ENCODE data around the gene POLR1F. TPM values are rescaled to one million over a fixed set of nuclear protein-coding genes. Genes with fewer than 3 reads are reported as not detected.
A peak's percentile ranks its signal among the peaks of the same experiment; 100 is the strongest.

Gene POLR1F
- total and polyA plus RNA-seq, 9 of the 15 experiments (the other 6 are each of a cell fraction or from before 2014, with no cell fraction given) = 17.5 to 95.3 (median 32.7) TPM

GRCh38 chr7:19708397-19709248 lies at the start of gene POLR1F (continued):
- TF ChIP-seq PRDM10 (IDR thresholded peaks at IDR 0.05; ENCODE audit: partially characterized antibody) = peak; percentile 12
- peak; percentile 88 for TF ChIP-seq MXD1 (CRISPR knock-in tag; IDR thresholded peaks at IDR 0.05; ENCODE audit: borderline replicate concordance, poor library complexity, severe bottlenecking)
- TF ChIP-seq FOXJ3 (CRISPR knock-in tag; IDR thresholded peaks at IDR 0.05) = no peak
- peak; percentile 50 for TF ChIP-seq CCNT2 (IDR thresholded peaks at IDR 0.05; ENCODE audit: borderline replicate concordance, extremely low read depth, insufficient read length, low read depth, low read length)
- peak; percentile 98 for TF ChIP-seq POLR2G (IDR thresholded peaks at IDR 0.05; ENCODE audit: low read depth, low read length)
- 0 out of 2 replicates have a peak, but pooled peaks have one; percentile 18 for TF ChIP-seq ZNF511 (CRISPR knock-in tag; IDR thresholded peaks at IDR 0.05)
- TF ChIP-seq MEIS2 (IDR thresholded peaks at IDR 0.05; ENCODE audit: partially characterized antibody) = no peak
- peak; percentile 7 to 97; a peak in 3 of 4 replicates for TF ChIP-seq TEAD1 (CRISPR knock-in tag; IDR thresholded peaks at IDR 0.05)
- no peak for TF ChIP-seq ATF2 (CRISPR knock-in tag; IDR thresholded peaks at IDR 0.05)
- peak; percentile 84 to 96 (median 94) for TF ChIP-seq CTCF (IDR thresholded peaks at IDR 0.05 in 2 of 3, conservative IDR thresholded peaks at IDR 0.05 in 1 of 3; ENCODE audit: insufficient read depth in 2 of 3, low read depth in 1 of 3, low read length in 3 of 3)
- TF ChIP-seq ZFP91 (CRISPR knock-in tag; IDR thresholded peaks at IDR 0.05) = no peak
- TF ChIP-seq ZNF263 (CRISPR knock-in tag; IDR thresholded peaks at IDR 0.05; ENCODE audit: borderline replicate concordance) = no peak
- TF ChIP-seq ZBTB12 (CRISPR knock-in tag; IDR thresholded peaks at IDR 0.05) = peak; percentile 94

Measured in K562 (cell line).